Liver (tissue), 9 donors: ENCODE measurements around the gene THEM5. TPM values are rescaled to one million over a fixed set of nuclear protein-coding genes. Genes with fewer than 3 reads are reported as not detected.

Experiments
- DNase-seq: peaks from one replicate; pipeline ENCODE4 v3.0.0-alpha.2; 2017; ENCODE audit warnings: low spot score
- H3K27ac ChIP-seq, 2 donors: one replicate each; pipeline ENCODE4 v1.7.0; 2013; ENCODE audit warnings: inconsistent platforms in 2 of 2, low read length in 2 of 2, control low read depth in 1 of 2, low read depth in 1 of 2, mild to moderate bottlenecking in 1 of 2
- H3K27me3 ChIP-seq, 4 donors: one replicate each; pipeline versions ENCODE4 v1.6.1 to v1.7.0; 2013; ENCODE audit warnings: low read length in 3 of 4, inconsistent platforms in 1 of 4, mild to moderate bottlenecking in 1 of 4, moderate library complexity in 1 of 4; ENCODE audit not compliant: control insufficient read depth in 4 of 4, insufficient read depth in 4 of 4
- H3K36me3 ChIP-seq, 4 donors: one replicate each; pipeline versions ENCODE4 v1.6.1 to v1.7.0; 2013; ENCODE audit warnings: low read length in 3 of 4, mild to moderate bottlenecking in 3 of 4, low read depth in 1 of 4, moderate library complexity in 1 of 4; ENCODE audit not compliant: control insufficient read depth in 4 of 4, insufficient read depth in 3 of 4
- H3K4me1 ChIP-seq, 4 donors: one replicate each; pipeline versions ENCODE4 v1.6.1 to v1.7.0; 2013; ENCODE audit warnings: low read length in 3 of 4, mild to moderate bottlenecking in 3 of 4, moderate library complexity in 1 of 4; ENCODE audit not compliant: control insufficient read depth in 4 of 4, insufficient read depth in 4 of 4
- H3K4me3 ChIP-seq, 3 donors: one replicate each; pipeline versions ENCODE4 v1.6.1 to v1.7.0; 2013; ENCODE audit warnings: low read length in 3 of 3, control low read depth in 1 of 3, low read depth in 1 of 3, mild to moderate bottlenecking in 1 of 3
- H3K9ac ChIP-seq, 2 donors: one replicate each; pipeline ENCODE4 v1.7.0; 2013; ENCODE audit warnings: low read length in 2 of 2, mild to moderate bottlenecking in 2 of 2, moderate library complexity in 2 of 2, control low read depth in 1 of 2, low read depth in 1 of 2
- H3K9me3 ChIP-seq, 4 donors: one replicate each; pipeline versions ENCODE4 v1.6.1 to v1.7.0; 2013; ENCODE audit warnings: low read length in 3 of 4; ENCODE audit not compliant: control insufficient read depth in 4 of 4
- ATF3 ChIP-seq: IDR thresholded peaks from 2 replicates; pipeline ENCODE4 v1.6.1; 2016; ENCODE audit warnings: antibody characterized with exemption
- EGR1 ChIP-seq, 2 donors: IDR thresholded peaks; 2 replicates each; pipeline ENCODE4 v1.6.1; 2016 to 2018; ENCODE audit warnings: antibody characterized with exemption in 2 of 2, low read depth in 2 of 2
- FOXA1 ChIP-seq: IDR thresholded peaks from 2 replicates; pipeline ENCODE4 v1.6.1; 2016; ENCODE audit warnings: antibody characterized with exemption
- FOXA2 ChIP-seq: IDR thresholded peaks from 2 replicates; pipeline ENCODE4 v1.6.1; 2016; ENCODE audit warnings: antibody characterized with exemption
- GABPA ChIP-seq, 2 donors: IDR thresholded peaks in 1 of 2; conservative IDR thresholded peaks in 1 of 2; 2 replicates each; pipeline ENCODE4 v1.6.1; 2016; ENCODE audit warnings: antibody characterized with exemption in 2 of 2, mild to moderate bottlenecking in 1 of 2, moderate library complexity in 1 of 2
- HNF4A ChIP-seq, 2 donors: conservative IDR thresholded peaks; 2 replicates each; pipeline ENCODE4 v1.6.1; 2016; ENCODE audit warnings: antibody characterized with exemption in 2 of 2, mild to moderate bottlenecking in 2 of 2
- HNF4G ChIP-seq: IDR thresholded peaks from 2 replicates; pipeline ENCODE4 v1.6.1; 2016; ENCODE audit warnings: antibody characterized with exemption
- JUND ChIP-seq, 2 donors: IDR thresholded peaks; 2 replicates each; pipeline ENCODE4 v1.6.1; 2016; ENCODE audit warnings: antibody characterized with exemption in 2 of 2
- NR2F2 ChIP-seq: IDR thresholded peaks from 2 replicates; pipeline ENCODE4 v1.6.1; 2016; ENCODE audit warnings: antibody characterized with exemption
- RAD21 ChIP-seq, 2 donors: IDR thresholded peaks; 2 replicates each; pipeline ENCODE4 v1.6.1; 2016; ENCODE audit warnings: antibody characterized with exemption in 2 of 2, mild to moderate bottlenecking in 2 of 2
- REST ChIP-seq: IDR thresholded peaks from 2 replicates; pipeline ENCODE4 v1.6.1; 2016; ENCODE audit warnings: antibody characterized with exemption, mild to moderate bottlenecking
- RXRA ChIP-seq, 2 donors: IDR thresholded peaks; 2 replicates each; pipeline ENCODE4 v1.6.1; 2017 to 2018; ENCODE audit warnings: antibody characterized with exemption in 2 of 2, mild to moderate bottlenecking in 1 of 2
- SP1 ChIP-seq: IDR thresholded peaks from 2 replicates; pipeline ENCODE4 v1.6.1; 2018; ENCODE audit warnings: antibody characterized with exemption, mild to moderate bottlenecking
- TAF1 ChIP-seq: conservative IDR thresholded peaks from 2 replicates; pipeline ENCODE4 v1.6.1; 2016; ENCODE audit warnings: antibody characterized with exemption, mild to moderate bottlenecking
- YY1 ChIP-seq: IDR thresholded peaks from 2 replicates; pipeline ENCODE4 v1.6.1; 2016; ENCODE audit warnings: antibody characterized with exemption, mild to moderate bottlenecking
- ZBTB33 ChIP-seq: IDR thresholded peaks from 2 replicates; pipeline ENCODE4 v1.6.1; 2016; ENCODE audit warnings: antibody characterized with exemption
- WGBS: extraction: QIAGEN DNeasy Blood & Tissue Kit; methylation state at CpG from one replicate; pipeline ENCODE4 v1.1.7; 2013; 5-methylcytosine and 5-hydroxymethylcytosine counted together
- polyA plus RNA-seq, 2 donors: library from polyadenylated mRNA; stranded (reverse) in 1 of 2; unstranded in 1 of 2; fragments of 200-250 nt in 1 of 2; fragments of >200 nt in 1 of 2; fragmentation: Nextera tagmentation in 1 of 2; extraction: Ambion mirVana in 1 of 2; gene quantifications; one replicate each; pipeline versions ENCODE4 v1.2.1 to v1.2.3, GENCODE V29; 2013 to 2015
- total RNA-seq, 2 donors: library from RNA; depleted of rRNA; stranded (reverse); fragments of >200 nt; gene quantifications; one replicate each; pipeline ENCODE4 v1.2.3, GENCODE V29; 2014
- TF ChIP-seq, protein P1 (sequence below): fragments of 150-350 bp; IDR thresholded peaks from 2 replicates; pipeline ENCODE4 v1.5.1; 2017; ENCODE audit warnings: improper control_type of control experiment, low read depth, low read length; ENCODE audit not compliant: missing input control
- TF ChIP-seq, protein P2 (sequence below): IDR thresholded peaks from 2 replicates; pipeline ENCODE4 v1.6.1; 2016; ENCODE audit warnings: antibody characterized with exemption
- donor health status: healthy.
- donor health status: healthy.
- donor health status: healthy.
- donor health status: healthy.
- donor health status: healthy.

THEM5 gene
- total and polyA plus RNA-seq, 4 donors, result 0.09 TPM; not detected in 3

DNA sequence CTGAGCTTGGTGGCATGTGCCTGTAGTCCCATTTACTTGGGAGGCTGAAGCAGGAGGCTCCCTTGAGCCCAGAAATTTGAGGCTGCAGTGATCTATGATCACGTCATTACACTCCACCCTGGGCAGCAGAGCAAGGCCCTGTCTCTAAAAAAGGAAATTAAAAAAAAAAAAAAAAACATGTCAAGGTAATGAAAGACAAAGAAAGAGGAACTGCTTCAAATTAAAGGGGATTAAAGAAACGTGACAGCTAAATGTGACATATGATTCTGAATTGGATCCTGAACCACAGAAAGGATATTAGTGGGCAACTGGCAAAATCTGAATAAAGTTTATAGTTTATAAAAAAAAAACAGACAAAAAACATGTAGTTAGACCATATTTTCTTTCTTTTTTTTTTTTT is 10.1 kb downstream of the THEM5 start:
- H3K27ac ChIP-seq, result no peak overlapping the region
- H3K27me3 ChIP-seq, result no peaks in the 10 kb centered on the region
- no peak overlapping the region for H3K9ac ChIP-seq
- DNase-seq, result no peak
- 91% methylated on average over 2 of the region's 2 CpGs for WGBS
- no peak overlapping the region for H3K4me3 ChIP-seq
- H3K4me1 ChIP-seq, result peaks cover 7 to 18% (median 11%) of the 10 kb centered on the region in 4 donors
- no peaks in the 10 kb centered on the region for H3K9me3 ChIP-seq
- no peak for TF ChIP-seq FOXA2
- TF ChIP-seq, protein P1, sequence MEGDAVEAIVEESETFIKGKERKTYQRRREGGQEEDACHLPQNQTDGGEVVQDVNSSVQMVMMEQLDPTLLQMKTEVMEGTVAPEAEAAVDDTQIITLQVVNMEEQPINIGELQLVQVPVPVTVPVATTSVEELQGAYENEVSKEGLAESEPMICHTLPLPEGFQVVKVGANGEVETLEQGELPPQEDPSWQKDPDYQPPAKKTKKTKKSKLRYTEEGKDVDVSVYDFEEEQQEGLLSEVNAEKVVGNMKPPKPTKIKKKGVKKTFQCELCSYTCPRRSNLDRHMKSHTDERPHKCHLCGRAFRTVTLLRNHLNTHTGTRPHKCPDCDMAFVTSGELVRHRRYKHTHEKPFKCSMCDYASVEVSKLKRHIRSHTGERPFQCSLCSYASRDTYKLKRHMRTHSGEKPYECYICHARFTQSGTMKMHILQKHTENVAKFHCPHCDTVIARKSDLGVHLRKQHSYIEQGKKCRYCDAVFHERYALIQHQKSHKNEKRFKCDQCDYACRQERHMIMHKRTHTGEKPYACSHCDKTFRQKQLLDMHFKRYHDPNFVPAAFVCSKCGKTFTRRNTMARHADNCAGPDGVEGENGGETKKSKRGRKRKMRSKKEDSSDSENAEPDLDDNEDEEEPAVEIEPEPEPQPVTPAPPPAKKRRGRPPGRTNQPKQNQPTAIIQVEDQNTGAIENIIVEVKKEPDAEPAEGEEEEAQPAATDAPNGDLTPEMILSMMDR, result no peak
- no peak for TF ChIP-seq YY1
- no peak for TF ChIP-seq RAD21 (IDR thresholded peaks at IDR 0.05)
- TF ChIP-seq HNF4A (conservative IDR thresholded peaks at IDR 0.05), result no peak
- TF ChIP-seq JUND (IDR thresholded peaks at IDR 0.05), result no peak
- TF ChIP-seq, protein P2, sequence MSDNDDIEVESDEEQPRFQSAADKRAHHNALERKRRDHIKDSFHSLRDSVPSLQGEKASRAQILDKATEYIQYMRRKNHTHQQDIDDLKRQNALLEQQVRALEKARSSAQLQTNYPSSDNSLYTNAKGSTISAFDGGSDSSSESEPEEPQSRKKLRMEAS, result no peak
- TF ChIP-seq RXRA (IDR thresholded peaks at IDR 0.05), result no peak
- TF ChIP-seq REST, result no peak
- no peak for TF ChIP-seq FOXA1
- TF ChIP-seq GABPA (IDR thresholded peaks at IDR 0.05 in 1 of 2, conservative IDR thresholded peaks at IDR 0.05 in 1 of 2), result no peak
- no peak for TF ChIP-seq ATF3
- no peak for TF ChIP-seq TAF1
- TF ChIP-seq HNF4G, result no peak
- no peak for TF ChIP-seq ZBTB33
- TF ChIP-seq SP1, result no peak
- no peak for TF ChIP-seq NR2F2
- no peaks in the 10 kb centered on the region for H3K36me3 ChIP-seq

- Histone ChIP-seq H3K4me1 (peaks cover 20 to 36% (median 22%) of the 10 kb centered on the region in 4 donors), H3K9ac (no peak overlapping the region), H3K27me3 (no peaks in the 10 kb centered on the region), H3K4me3 (no peak overlapping the region), H3K27ac (no peak overlapping the region), H3K36me3 (no peaks in the 10 kb centered on the region), H3K9me3 (no peaks in the 10 kb centered on the region)
- WGBS, result 93% methylated on average over 2 of the region's 2 CpGs
- no peak for DNase-seq
- TF ChIP-seq TAF1, result no peak
- no peak for TF ChIP-seq ATF3
- TF ChIP-seq EGR1 (IDR thresholded peaks at IDR 0.05; ENCODE audit: low read depth in 2 of 2), result no peak
- no peak for TF ChIP-seq FOXA2
- TF ChIP-seq RXRA (IDR thresholded peaks at IDR 0.05), result no peak
- TF ChIP-seq, protein P1, result no peak
- TF ChIP-seq, protein P2, result no peak
- no peak for TF ChIP-seq REST
- no peak for TF ChIP-seq YY1
These were observed 12.4 kb downstream of the THEM5 start for GRCh38 chr1:151841141-151841540.
